BLaER1 (cell line): Measurements from ENCODE around the gene EYS.
"Not testable (repeated sequence)": the region's sequence is repeated elsewhere in the genome, so short reads cannot be mapped to it uniquely, and the experiment has no call there.

ENCODE experiments used
- H3K27ac ChIP-seq: shearing (Covaris generic); formaldehyde crosslinking; 2 replicates; pipeline ENCODE4 v1.8.1; 2022
- H3K27me3 ChIP-seq: shearing (Covaris generic); formaldehyde crosslinking; 2 replicates; pipeline ENCODE4 v1.8.1; 2022
- H3K36me3 ChIP-seq: shearing (Covaris generic); formaldehyde crosslinking; 2 replicates; pipeline ENCODE4 v1.8.1; 2022
- H3K4me1 ChIP-seq: shearing (Covaris generic); formaldehyde crosslinking; 2 replicates; pipeline ENCODE4 v1.8.1; 2022
- H3K4me2 ChIP-seq: shearing (Covaris generic); formaldehyde crosslinking; 2 replicates; pipeline ENCODE4 v1.8.1; 2022
- H3K4me3 ChIP-seq: shearing (Covaris generic); formaldehyde crosslinking; 2 replicates; pipeline ENCODE4 v1.8.1; 2022
- H3K9ac ChIP-seq: shearing (Covaris generic); formaldehyde crosslinking; 2 replicates; pipeline ENCODE4 v1.8.1; 2022
- H3K9me3 ChIP-seq: shearing (Covaris generic); formaldehyde crosslinking; 2 replicates; pipeline ENCODE4 v1.8.1; 2022
- H4K20me1 ChIP-seq: shearing (Covaris generic); formaldehyde crosslinking; 2 replicates; pipeline ENCODE4 v1.8.1; 2022
- Cebpa-rat ChIP-seq: shearing (Covaris generic); IDR thresholded peaks from 2 replicates; pipeline ENCODE4 v1.8.1; 2022

The EYS gene

DNA sequence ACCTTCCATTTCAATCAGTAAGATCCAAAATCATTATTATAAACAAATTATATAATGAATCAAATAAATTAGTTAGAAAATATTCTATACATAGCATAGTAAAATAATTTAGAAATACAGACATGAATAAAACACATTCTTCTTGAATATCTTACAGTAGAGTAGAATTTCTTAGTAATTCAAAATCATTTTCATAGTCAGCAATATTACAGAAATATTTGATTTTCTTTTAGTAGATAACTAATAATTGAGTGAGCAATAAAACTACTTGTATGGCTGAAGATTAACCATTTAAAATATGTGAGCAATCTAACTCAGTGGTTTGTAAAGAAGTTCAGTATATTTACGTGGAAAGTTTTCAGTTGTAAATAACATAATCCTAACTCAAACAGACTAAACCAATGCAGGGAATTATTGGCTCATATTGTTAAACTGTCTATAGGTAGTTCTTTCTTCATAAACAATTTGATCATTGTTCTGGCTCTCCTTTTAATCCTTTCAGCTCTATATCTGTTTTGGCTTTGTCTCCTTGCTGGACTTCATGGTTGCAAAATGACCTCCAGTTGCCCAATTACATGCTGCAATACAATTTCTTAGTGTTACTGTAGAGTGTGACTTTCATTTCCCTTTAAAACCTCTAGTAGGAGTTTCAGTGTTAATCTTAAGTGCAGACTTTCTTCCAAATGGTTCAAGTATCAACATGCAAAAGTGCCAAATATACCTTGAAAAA, 307.5 kb downstream of the EYS start:
- TF ChIP-seq Cebpa-rat = no peak
- H3K36me3 ChIP-seq = no peaks in the 10 kb centered on the region
- no peak overlapping the region for H3K27ac ChIP-seq
- no peak overlapping the region for H3K4me3 ChIP-seq
- no peaks in the 10 kb centered on the region for H3K4me1 ChIP-seq
- H3K9me3 ChIP-seq = no peaks in the 10 kb centered on the region
- no peaks in the 10 kb centered on the region for H4K20me1 ChIP-seq
- H3K9ac ChIP-seq = no peak overlapping the region
- no peaks in the 10 kb centered on the region for H3K27me3 ChIP-seq
- no peak overlapping the region for H3K4me2 ChIP-seq

DNA sequence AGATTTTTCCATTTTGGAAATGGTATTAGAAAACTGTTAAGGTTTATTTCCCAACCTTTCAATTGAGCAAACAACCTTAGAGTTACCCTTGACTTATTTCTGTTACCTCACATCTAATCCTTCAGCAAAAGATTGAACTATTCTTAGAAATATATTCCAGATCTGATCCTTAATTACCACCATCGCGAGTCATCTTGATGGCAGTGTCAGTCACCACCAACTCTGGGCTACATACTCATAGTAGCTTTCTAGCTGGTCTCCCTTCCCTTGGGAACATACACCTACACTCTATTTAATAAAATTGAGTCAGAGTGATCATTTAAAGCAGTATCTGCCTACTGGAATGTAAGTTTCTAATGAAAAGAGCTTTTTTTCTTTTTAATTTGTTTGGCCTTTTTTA, 308.2 kb downstream of the EYS start:
- TF ChIP-seq Cebpa-rat = no peak
- H3K27me3 ChIP-seq = no peaks in the 10 kb centered on the region
- no peaks in the 10 kb centered on the region for H3K9me3 ChIP-seq
- H3K36me3 ChIP-seq = no peaks in the 10 kb centered on the region
- no peak overlapping the region for H3K27ac ChIP-seq
- H4K20me1 ChIP-seq = no peaks in the 10 kb centered on the region
- no peak overlapping the region for H3K4me2 ChIP-seq
- no peaks in the 10 kb centered on the region for H3K4me1 ChIP-seq
- no peak overlapping the region for H3K9ac ChIP-seq
- no peak overlapping the region for H3K4me3 ChIP-seq

DNA sequence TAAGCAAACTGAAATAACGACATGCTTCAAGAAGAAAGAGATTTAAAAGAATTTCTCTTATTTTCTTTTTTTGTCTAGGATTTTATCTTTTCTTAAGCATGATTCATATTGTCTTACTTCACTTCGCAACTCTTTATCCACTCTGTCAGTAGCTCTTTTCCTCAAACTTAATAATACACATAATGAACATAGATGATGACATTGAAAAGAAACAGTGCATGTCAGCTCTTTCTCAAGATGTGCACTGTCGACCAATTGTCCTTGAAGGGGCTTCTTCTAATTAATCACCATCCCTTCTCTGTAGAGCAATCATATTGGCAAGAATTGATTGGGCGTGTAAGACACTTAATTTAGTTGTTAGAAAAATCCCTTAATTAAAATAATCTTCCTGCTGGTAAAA, 356.5 kb downstream of the EYS start:
- H3K36me3 ChIP-seq = no peaks in the 10 kb centered on the region

DNA sequence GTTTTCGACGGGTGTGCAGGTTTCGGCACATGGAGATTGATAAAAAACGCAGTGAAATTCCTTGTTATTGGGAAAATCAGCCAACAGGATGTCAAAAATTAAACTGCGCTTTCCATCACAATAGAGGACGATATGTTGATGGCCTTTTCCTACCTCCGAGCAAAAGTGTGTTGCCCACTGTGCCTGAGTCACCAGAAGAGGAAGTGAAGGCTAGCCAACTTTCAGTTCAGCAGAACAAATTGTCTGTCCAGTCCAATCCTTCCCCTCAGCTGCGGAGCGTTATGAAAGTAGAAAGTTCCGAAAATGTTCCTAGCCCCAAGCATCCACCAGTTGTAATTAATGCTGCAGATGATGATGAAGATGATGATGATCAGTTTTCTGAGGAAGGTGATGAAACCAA, 404.4 kb downstream of the EYS start:
- H3K27me3 ChIP-seq, H4K20me1 ChIP-seq, H3K36me3 ChIP-seq, H3K9me3 ChIP-seq, H3K4me1 ChIP-seq, H3K27ac ChIP-seq, H3K9ac ChIP-seq, H3K4me3 ChIP-seq, H3K4me2 ChIP-seq: not testable (repeated sequence)

More for the DNA sequence above, 356.5 kb downstream of the EYS start:
- TF ChIP-seq Cebpa-rat = no peak
- no peak overlapping the region for H3K27ac ChIP-seq
- no peak overlapping the region for H3K4me2 ChIP-seq
- H3K9ac ChIP-seq = no peak overlapping the region
- H3K9me3 ChIP-seq = no peaks in the 10 kb centered on the region
- H4K20me1 ChIP-seq = no peaks in the 10 kb centered on the region
- no peak overlapping the region for H3K4me3 ChIP-seq
- H3K4me1 ChIP-seq = no peaks in the 10 kb centered on the region
- no peaks in the 10 kb centered on the region for H3K27me3 ChIP-seq

DNA sequence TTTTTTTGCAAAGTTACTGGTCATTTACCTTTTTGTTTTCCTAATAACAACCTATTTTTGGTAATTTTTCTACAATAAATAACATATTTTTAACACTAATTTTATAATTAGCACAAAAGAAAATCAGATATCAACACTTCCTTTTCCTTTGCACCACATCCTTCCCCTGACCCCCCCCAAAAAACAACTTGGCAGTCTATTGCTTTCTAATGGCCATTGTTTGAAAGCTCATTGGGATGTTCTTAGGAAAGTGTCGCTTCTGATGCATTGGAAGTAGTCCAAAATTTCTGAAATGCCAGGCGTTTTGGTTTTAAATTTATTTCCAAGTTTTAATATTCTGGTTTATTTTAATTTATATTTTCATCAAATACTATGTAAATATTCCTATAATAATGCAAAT, 407.8 kb downstream of the EYS start:
- no peaks in the 10 kb centered on the region for H3K9me3 ChIP-seq
- no peak overlapping the region for H3K4me3 ChIP-seq
- H3K36me3 ChIP-seq = no peaks in the 10 kb centered on the region
- H3K27me3 ChIP-seq = no peaks in the 10 kb centered on the region
- no peak overlapping the region for H3K27ac ChIP-seq
- no peaks in the 10 kb centered on the region for H4K20me1 ChIP-seq
- no peak for TF ChIP-seq Cebpa-rat
- H3K4me1 ChIP-seq = no peaks in the 10 kb centered on the region
- H3K9ac ChIP-seq = no peak overlapping the region
- no peak overlapping the region for H3K4me2 ChIP-seq

DNA sequence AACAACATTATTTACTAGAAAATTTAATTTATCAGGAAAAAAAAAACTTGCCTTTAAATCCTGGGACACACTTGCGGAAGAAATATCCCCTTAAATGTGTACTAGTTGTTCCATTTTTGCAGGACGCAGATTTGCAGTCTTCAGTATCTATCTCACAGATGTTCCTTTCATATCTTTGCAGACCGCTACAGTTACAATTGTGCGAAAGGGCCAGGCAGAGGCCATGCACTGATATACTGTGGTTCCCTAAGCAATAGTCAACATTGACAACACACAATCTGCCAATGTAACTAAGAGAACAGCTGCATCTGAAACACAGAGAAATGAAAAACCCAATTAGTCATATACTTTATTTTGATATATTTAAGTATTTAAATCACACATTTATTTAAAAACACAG, 411.2 kb downstream of the EYS start:
- H4K20me1 ChIP-seq = no peaks in the 10 kb centered on the region
- no peaks in the 10 kb centered on the region for H3K4me1 ChIP-seq
- no peak overlapping the region for H3K4me2 ChIP-seq
- no peak overlapping the region for H3K27ac ChIP-seq
- no peak overlapping the region for H3K9ac ChIP-seq
- no peaks in the 10 kb centered on the region for H3K27me3 ChIP-seq
- no peaks in the 10 kb centered on the region for H3K36me3 ChIP-seq
- H3K9me3 ChIP-seq = no peaks in the 10 kb centered on the region
- no peak for TF ChIP-seq Cebpa-rat
- H3K4me3 ChIP-seq = no peak overlapping the region

DNA sequence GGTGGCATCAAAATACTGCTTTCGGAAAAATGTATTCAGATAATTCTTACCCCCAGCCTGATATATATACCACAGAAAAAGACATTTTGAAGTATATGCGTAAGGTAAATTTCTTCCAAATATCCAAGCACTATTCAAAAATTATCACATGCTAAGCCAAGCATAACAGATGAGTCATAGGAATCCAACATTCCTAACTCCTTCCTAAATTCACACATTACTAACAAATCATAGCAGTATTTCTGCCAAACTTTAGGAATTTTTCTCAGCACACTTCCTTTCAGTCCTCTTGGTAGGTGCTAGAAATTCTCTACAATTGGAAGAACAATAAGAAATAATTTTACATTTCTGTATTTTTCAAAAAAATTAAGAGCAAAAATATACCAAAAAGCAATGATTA, 417.5 kb downstream of the EYS start:
- Histone ChIP-seq H3K9ac (no peak overlapping the region), H3K27me3 (no peaks in the 10 kb centered on the region), H3K4me2 (no peak overlapping the region), H3K27ac (no peak overlapping the region), H3K36me3 (no peaks in the 10 kb centered on the region), H3K4me3 (no peak overlapping the region), H3K9me3 (no peaks in the 10 kb centered on the region), H4K20me1 (no peaks in the 10 kb centered on the region), H3K4me1 (no peaks in the 10 kb centered on the region)
- TF ChIP-seq Cebpa-rat = no peak

DNA sequence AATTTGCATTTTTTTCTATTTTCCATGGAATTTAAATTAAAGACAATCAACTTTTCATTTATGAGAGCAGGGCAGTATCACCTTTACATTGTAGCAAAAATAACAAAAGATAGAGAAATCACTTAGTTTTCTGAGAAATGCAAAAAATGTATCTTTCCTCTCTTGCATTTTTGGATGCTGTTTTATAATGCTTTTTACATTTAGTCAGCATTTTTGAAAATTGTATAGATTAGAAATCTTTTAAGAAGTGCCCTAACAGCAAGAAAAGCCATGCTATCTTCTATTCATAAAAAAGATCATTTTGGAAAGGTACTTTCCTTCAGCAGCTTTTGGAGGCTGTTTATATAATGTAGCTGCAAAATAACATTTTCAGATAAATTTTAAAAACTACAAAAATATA, 421.8 kb downstream of the EYS start:
- Histone ChIP-seq H3K4me2 (no peak overlapping the region), H3K4me3 (no peak overlapping the region), H3K4me1 (no peaks in the 10 kb centered on the region), H3K9me3 (no peaks in the 10 kb centered on the region), H3K36me3 (no peaks in the 10 kb centered on the region), H4K20me1 (no peaks in the 10 kb centered on the region), H3K27me3 (no peaks in the 10 kb centered on the region), H3K9ac (no peak overlapping the region), H3K27ac (no peak overlapping the region)
- TF ChIP-seq Cebpa-rat = no peak

DNA sequence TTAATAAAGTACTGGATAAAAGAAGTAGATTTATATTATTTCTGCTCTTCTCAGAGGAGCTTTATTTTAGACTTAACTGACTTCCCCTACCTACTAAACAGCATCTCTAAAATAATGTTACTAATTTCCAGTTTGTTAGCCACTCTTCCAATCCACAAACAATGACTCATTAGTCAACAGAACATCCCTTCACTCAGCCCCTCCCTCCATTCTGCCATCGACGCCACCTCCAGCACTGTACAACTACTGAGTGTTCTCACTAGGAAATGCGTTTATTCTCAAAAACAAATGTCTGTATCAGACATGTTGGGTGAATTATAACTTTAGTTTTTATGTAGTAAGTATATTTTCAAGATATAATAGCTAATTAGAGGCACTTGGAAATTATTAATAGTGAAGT, 427.0 kb downstream of the EYS start:
- no peak overlapping the region for H3K4me3 ChIP-seq
- no peaks in the 10 kb centered on the region for H3K4me1 ChIP-seq
- H3K36me3 ChIP-seq = no peaks in the 10 kb centered on the region
- H3K4me2 ChIP-seq = no peak overlapping the region
- no peak overlapping the region for H3K27ac ChIP-seq
- no peaks in the 10 kb centered on the region for H4K20me1 ChIP-seq
- TF ChIP-seq Cebpa-rat = no peak
- no peaks in the 10 kb centered on the region for H3K27me3 ChIP-seq
- no peaks in the 10 kb centered on the region for H3K9me3 ChIP-seq
- no peak overlapping the region for H3K9ac ChIP-seq

DNA sequence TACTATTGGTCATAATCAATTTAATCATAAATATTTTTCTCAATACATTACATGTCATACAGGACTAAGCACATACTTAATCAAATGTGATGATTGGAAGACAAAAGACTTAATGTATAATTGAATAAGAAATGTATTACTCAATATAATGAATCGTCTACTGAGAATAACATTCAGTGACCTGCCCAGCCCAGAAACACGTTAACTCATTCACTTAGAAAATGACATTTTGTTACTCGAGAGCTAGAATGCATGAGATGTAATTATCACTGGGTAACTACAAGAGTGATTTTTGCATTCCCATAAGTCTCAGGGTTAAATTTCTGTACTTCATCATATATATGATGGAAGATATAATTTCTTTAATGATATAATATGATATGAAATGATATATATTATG, 444.8 kb downstream of the EYS start:
- Histone ChIP-seq H3K27me3 (no peaks in the 10 kb centered on the region), H3K4me1 (no peaks in the 10 kb centered on the region), H3K9ac (no peak overlapping the region), H3K4me2 (no peak overlapping the region), H3K36me3 (no peaks in the 10 kb centered on the region), H3K9me3 (no peaks in the 10 kb centered on the region), H4K20me1 (no peaks in the 10 kb centered on the region), H3K4me3 (no peak overlapping the region), H3K27ac (no peak overlapping the region)
- TF ChIP-seq Cebpa-rat = no peak

DNA sequence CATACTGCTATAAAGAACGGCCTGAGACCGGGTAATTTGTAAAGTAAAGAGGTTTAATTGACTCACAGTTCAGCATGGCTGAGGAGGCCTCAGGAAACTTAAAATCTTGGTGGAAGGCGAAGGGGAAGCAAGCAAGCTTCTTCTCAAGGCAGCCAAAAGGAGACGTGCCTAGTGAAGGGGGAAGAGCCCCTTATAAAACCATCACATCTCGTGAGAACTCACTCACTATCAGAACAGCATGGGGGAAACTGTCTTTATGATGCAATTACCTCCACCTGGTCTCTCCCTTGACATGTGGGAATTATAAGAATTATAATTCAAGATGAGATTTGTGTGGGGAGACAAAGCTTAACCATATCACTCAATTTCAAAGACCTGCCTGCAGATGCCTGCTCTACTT, 447.0 kb downstream of the EYS start:
- Histone ChIP-seq H3K27ac (no peak overlapping the region), H3K27me3 (no peaks in the 10 kb centered on the region), H3K4me1 (no peaks in the 10 kb centered on the region), H3K36me3 (no peaks in the 10 kb centered on the region), H3K9ac (no peak overlapping the region), H3K4me2 (no peak overlapping the region), H4K20me1 (no peaks in the 10 kb centered on the region), H3K9me3 (no peaks in the 10 kb centered on the region), H3K4me3 (no peak overlapping the region)
- TF ChIP-seq Cebpa-rat = no peak
